GM18517 (cell line): ENCODE data around the gene MMP17.
"Not testable (repeated sequence)": the region's sequence is repeated elsewhere in the genome, so short reads cannot be mapped to it uniquely, and the experiment has no call there.

Experiments
- ATAC-seq: cut with Tn5 transposase; IDR thresholded peaks from one replicate; pipeline ENCODE4 v1.9.1; 2021; ENCODE audit warnings: mild to moderate bottlenecking, moderate library complexity; ENCODE audit not compliant: unreplicated experiment

The MMP17 gene

GRCh38 chr12:131799828-131800593 is 28.2 kb upstream of the MMP17 start:
- no peak for ATAC-seq

GRCh38 chr12:131800594-131801135 is 27.5 kb upstream of the MMP17 start:
- ATAC-seq, result no peak

- no peak for ATAC-seq
These were observed 26.8 kb upstream of the MMP17 start for GRCh38 chr12:131801254-131801866.

GRCh38 chr12:131803961-131804521 is 24.2 kb upstream of the MMP17 start:
- ATAC-seq, result no peak

- ATAC-seq, result no peak
These were observed 22.8 kb upstream of the MMP17 start for GRCh38 chr12:131805421-131805820.

- no peak for ATAC-seq
These were observed 21.5 kb upstream of the MMP17 start for GRCh38 chr12:131806674-131807073.

GRCh38 chr12:131808744-131809371 is 19.3 kb upstream of the MMP17 start:
- ATAC-seq, result no peak

GRCh38 chr12:131809476-131810254 is 18.5 kb upstream of the MMP17 start:
- ATAC-seq, result not testable (repeated sequence)

- ATAC-seq, result no peak
These were observed 17.5 kb upstream of the MMP17 start for GRCh38 chr12:131810726-131811125.

GRCh38 chr12:131815131-131815530 is 13.1 kb upstream of the MMP17 start:
- ATAC-seq, result no peak

GRCh38 chr12:131816495-131816894 is 11.7 kb upstream of the MMP17 start:
- ATAC-seq, result no peak

GRCh38 chr12:131817241-131817640 is 11.0 kb upstream of the MMP17 start:
- ATAC-seq, result no peak

- no peak for ATAC-seq
These were observed 9.2 kb upstream of the MMP17 start for GRCh38 chr12:131818821-131819585.

- ATAC-seq, result no peak
These were observed 3.7 kb upstream of the MMP17 start for GRCh38 chr12:131824450-131824849.

- no peak for ATAC-seq
These were observed 2.9 kb upstream of the MMP17 start for GRCh38 chr12:131825146-131825892.

GRCh38 chr12:131826097-131826928 is 1.9 kb upstream of the MMP17 start:
- ATAC-seq, result no peak

GRCh38 chr12:131828671-131829355 is 620 bp downstream of the MMP17 start:
- ATAC-seq, result no peak

GRCh38 chr12:131829356-131829747 is 1.2 kb downstream of the MMP17 start:
- ATAC-seq, result no peak
